Brain microvascular endothelial cell (primary cell): Measurements from ENCODE around the gene TRPM2.
"Not testable (repeated sequence)": the region's sequence is repeated elsewhere in the genome, so short reads cannot be mapped to it uniquely, and the experiment has no call there.

Source experiments
- DNase-seq: peaks from one replicate; pipeline ENCODE4 v3.0.0-alpha.2; 2020
- H3K27ac ChIP-seq: fragments of 250-450 bp; sonication (Bioruptor Pico); 2 replicates; pipeline ENCODE4 v1.5.1; 2020; ENCODE audit warnings: mild to moderate bottlenecking, moderate library complexity
- H3K27me3 ChIP-seq: fragments of 250-450 bp; sonication (Bioruptor Pico); replicated peaks from 2 replicates; pipeline ENCODE4 v1.5.1; 2020; ENCODE audit warnings: mild to moderate bottlenecking
- H3K36me3 ChIP-seq: fragments of 250-450 bp; sonication (Bioruptor Pico); replicated peaks from 2 replicates; pipeline ENCODE4 v1.5.1; 2020; ENCODE audit warnings: mild to moderate bottlenecking
- H3K4me3 ChIP-seq: 2 replicates; pipeline ENCODE4 v1.5.1; 2011; ENCODE audit warnings: low read depth, mild to moderate bottlenecking, control low read depth, low read length, moderate library complexity
- in situ Hi-C: cut with HindIII; loops from 2 replicates; pipeline ENCODE4 v1.10.0; 2017; ENCODE audit warnings: low sequenced_read_pairs, low pct_ligation_motif_present
- TF ChIP-seq, protein P1 (sequence below): IDR thresholded peaks from 2 replicates; pipeline ENCODE4 v1.5.1; 2011; ENCODE audit warnings: low read depth, mild to moderate bottlenecking, moderate library complexity, low read length, control low read depth, inconsistent platforms; ENCODE audit errors: missing control alignments

TRPM2 gene

DNA sequence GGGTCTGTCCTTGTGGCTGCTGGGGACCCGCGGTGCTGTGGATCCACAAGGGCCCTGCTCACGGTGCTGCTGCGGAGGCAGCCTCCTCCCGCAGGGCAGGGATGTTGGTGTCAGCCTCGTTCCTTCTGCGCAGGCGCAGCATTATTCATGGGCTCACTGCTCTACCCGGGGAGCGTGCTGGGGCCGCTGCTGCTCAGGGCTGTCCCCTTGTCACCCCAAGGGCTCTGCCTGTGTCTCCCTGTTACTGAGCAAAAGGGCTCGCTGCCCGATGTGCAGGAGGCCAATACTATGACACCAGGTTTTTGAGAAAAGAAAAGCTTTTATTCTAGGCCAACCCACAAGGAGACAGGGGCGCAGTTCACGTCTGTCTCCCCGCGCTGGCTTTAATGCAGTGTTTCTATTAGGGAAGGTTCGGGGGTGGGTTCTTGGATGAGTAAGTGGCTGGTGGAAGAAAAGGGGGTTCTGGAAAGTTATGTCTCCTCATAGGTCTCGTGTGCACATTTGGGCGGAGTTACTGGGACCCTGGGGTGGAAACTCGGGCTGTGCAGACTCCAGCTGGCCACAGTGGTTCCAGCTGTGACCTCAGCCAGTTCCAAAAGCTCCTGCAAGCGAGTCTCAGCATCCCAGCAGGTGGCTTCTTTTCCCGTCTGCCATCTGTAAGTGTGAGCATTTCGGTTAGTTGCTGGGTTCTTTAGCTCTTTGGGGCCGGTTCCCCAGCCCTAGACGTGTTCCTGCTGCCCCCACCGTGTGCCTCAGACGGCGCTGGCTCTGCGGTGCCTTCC is 61.1 kb downstream of the TRPM2 start:
- in situ Hi-C loops, result no loop called here
- H3K27ac ChIP-seq, result no peak overlapping the region
- TF ChIP-seq, protein P1, sequence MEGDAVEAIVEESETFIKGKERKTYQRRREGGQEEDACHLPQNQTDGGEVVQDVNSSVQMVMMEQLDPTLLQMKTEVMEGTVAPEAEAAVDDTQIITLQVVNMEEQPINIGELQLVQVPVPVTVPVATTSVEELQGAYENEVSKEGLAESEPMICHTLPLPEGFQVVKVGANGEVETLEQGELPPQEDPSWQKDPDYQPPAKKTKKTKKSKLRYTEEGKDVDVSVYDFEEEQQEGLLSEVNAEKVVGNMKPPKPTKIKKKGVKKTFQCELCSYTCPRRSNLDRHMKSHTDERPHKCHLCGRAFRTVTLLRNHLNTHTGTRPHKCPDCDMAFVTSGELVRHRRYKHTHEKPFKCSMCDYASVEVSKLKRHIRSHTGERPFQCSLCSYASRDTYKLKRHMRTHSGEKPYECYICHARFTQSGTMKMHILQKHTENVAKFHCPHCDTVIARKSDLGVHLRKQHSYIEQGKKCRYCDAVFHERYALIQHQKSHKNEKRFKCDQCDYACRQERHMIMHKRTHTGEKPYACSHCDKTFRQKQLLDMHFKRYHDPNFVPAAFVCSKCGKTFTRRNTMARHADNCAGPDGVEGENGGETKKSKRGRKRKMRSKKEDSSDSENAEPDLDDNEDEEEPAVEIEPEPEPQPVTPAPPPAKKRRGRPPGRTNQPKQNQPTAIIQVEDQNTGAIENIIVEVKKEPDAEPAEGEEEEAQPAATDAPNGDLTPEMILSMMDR, result no peak
- H3K27me3 ChIP-seq, result no peaks in the 10 kb centered on the region
- no peaks in the 10 kb centered on the region for H3K36me3 ChIP-seq
- no peak overlapping the region for H3K4me3 ChIP-seq
- no peak for DNase-seq

DNA sequence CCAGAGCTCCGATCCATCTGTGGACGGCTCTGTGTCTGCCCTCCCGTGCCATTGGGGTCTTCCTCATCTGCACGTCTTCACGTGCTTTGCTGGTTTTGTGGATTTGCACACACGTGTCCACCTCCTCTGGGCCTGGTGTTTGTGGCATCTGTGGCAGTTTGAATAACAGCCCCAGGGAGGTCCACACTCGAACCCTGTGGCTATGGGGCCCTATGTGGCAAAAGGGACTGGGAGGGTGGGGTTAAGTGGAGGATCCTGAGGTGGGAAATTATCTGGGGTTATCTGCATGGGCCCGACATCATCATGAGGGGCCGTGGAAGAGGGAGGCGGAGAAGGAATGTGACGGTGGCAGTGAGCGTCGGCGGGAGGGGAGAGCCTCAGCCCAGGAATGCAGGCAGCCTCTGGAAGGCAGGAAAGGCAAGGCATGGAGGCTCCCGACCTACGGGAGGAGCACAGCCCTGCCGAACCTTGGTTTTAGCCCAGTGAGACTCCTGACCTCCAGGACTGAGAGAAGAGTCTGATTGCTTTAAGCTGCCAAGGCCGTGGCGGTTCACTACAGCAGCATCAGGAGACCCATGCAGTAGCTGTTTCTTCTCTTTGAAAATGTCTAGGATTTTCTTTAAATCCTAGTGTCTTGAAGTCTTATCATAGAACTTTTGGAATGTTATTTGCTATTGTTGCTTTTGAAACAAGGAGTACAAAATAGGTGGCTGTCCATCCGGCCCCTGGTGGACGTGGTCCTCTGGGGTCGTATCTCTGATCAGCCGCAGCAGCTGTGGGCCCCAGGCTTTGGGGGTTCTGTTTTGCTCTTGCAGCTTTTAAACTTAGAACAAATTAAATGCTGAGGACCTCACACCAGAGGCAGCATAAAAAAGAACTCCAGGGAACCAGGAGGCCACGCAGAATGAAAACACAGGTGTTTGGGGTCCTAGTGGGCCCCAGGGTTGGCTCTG is 61.9 kb downstream of the TRPM2 start:
- H3K36me3 ChIP-seq, result no peaks in the 10 kb centered on the region

DNA sequence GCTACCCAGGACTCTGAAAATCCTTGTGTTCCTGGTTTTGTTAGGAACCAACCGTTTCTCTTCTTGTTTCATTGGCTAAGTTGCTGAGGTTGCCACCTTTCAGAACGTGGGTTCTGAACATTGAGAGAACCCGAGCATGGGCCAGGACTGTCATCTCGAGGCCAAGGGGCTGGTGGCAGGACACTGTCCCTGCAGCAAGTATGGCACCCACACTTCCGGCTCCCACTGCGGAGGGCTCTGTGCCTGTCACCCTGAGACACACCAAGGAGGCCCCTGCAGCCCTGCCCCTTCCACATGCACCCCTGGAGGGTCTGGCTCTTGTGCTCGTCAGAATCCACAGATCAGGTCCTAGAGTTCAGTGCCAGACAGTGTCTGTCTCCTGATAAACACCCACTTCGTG is 62.8 kb downstream of the TRPM2 start:
- TF ChIP-seq, protein P1, result no peak
- Histone ChIP-seq H3K36me3 (no peaks in the 10 kb centered on the region), H3K27ac (no peak overlapping the region), H3K27me3 (no peaks in the 10 kb centered on the region), H3K4me3 (no peak overlapping the region)
- in situ Hi-C loops, result no loop called here
- DNase-seq, result no peak

More for the DNA sequence above, 61.9 kb downstream of the TRPM2 start:
- in situ Hi-C loops, result no loop called here
- no peak for DNase-seq
- Histone ChIP-seq H3K4me3 (no peak overlapping the region), H3K27ac (no peak overlapping the region), H3K27me3 (no peaks in the 10 kb centered on the region)
- TF ChIP-seq, protein P1, result no peak

DNA sequence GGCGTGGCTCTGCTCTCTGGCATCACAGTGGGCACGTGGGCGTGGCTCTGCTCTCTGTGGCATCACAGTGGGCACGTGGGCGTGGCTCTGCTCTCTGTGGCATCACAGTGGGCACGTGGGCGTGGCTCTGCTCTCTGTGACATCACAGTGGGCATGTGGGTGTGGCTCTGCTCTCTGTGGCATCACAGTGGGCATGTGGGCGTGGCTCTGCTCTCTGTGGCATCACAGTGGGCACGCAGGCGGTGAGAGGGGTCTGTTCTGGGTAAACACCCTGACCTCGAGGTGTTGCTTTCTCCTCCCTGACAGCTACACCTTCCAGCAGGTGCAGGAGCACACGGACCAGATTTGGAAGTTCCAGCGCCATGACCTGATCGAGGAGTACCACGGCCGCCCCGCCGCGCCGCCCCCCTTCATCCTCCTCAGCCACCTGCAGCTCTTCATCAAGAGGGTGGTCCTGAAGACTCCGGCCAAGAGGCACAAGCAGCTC is 64.2 kb downstream of the TRPM2 start:
- H3K4me3 ChIP-seq, in situ Hi-C loops, H3K27ac ChIP-seq, H3K27me3 ChIP-seq, DNase-seq, H3K36me3 ChIP-seq: not testable (repeated sequence)

DNA sequence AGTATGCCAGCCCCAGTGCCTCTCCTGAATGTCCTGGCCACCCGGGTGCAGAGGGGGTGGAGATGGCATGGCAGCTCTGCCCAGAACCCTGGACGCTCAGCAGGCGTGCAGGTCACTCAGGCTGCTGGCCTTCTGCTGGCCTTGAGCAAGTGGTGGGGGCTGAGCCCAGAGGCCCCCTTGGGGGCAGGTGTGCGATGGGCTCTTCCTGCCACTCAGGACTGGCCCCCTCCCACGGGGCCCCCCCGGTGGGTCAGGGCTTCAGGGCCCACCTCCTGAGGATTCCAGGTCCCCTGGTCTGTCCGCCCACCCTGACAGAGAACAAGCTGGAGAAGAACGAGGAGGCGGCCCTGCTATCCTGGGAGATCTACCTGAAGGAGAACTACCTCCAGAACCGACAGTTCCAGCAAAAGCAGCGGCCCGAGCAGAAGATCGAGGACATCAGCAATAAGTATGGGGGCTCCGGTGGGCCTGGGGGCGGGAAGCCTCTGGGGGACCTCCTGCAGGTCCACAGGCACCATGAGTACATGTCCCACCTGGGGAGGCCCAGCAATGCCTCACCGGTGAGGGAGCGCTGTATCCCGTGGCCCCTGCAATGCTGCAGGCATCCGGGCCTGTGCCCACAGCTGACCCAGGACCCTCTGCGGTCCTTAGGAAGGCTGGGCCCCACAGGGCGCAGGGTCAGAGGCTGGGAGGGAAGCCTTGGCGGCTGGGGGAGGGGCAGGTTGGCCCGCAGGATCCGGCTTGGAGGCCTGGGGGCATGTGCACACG is 64.9 kb downstream of the TRPM2 start:
- in situ Hi-C loops, result no loop called here
- DNase-seq, result no peak
- Histone ChIP-seq H3K27ac (no peak overlapping the region), H3K4me3 (no peak overlapping the region), H3K36me3 (no peaks in the 10 kb centered on the region), H3K27me3 (no peaks in the 10 kb centered on the region)
- TF ChIP-seq, protein P1, result no peak
